SK-N-SH (cell line): Measurements from ENCODE around the gene PTAFR.

Experiments used
- ELF1 ChIP-seq: IDR thresholded peaks from 2 replicates; pipeline ENCODE4 v1.4.0; 2012
- EP300 ChIP-seq, 2 experiments: IDR thresholded peaks; 2 replicates each; pipeline versions ENCODE4 v1.4.0 to v1.6.1; 2012; ENCODE audit warnings: borderline replicate concordance in 1 of 2, low read depth in 1 of 2, low read length in 1 of 2
- EZH2phosphoT487 ChIP-seq: fragments of 200-600 bp; sonication (generic); IDR thresholded peaks from 2 replicates; pipeline ENCODE4 v1.6.1; 2017; ENCODE audit warnings: low read depth, mixed run types, mild to moderate bottlenecking, antibody characterized with exemption, moderate library complexity, borderline replicate concordance
- POLR2AphosphoS5 ChIP-seq: IDR thresholded peaks from 2 replicates; pipeline ENCODE4 v1.6.1; 2012; ENCODE audit warnings: low read depth, low read length
- RAD21 ChIP-seq: IDR thresholded peaks from 2 replicates; pipeline ENCODE4 v1.6.1; 2012; ENCODE audit warnings: mild to moderate bottlenecking, low read length
- SMC3 ChIP-seq: IDR thresholded peaks from 2 replicates; pipeline ENCODE4 v1.6.1; 2012; ENCODE audit warnings: low read depth, low read length, improper control_type of control experiment
- YY1 ChIP-seq: IDR thresholded peaks from 2 replicates; pipeline ENCODE4 v1.4.0; 2012; ENCODE audit warnings: low read depth, mild to moderate bottlenecking
- TF ChIP-seq, protein P1 (sequence below): fragments of 200-600 bp; sonication (generic); IDR thresholded peaks from 2 replicates; pipeline ENCODE4 v1.6.1; 2017; ENCODE audit warnings: antibody characterized with exemption, mild to moderate bottlenecking, moderate library complexity
- TF ChIP-seq, protein P2 (sequence below): fragments of 150-350 bp; IDR thresholded peaks from 2 replicates; pipeline ENCODE4 v1.6.1; 2017; ENCODE audit warnings: antibody characterized with exemption, low read length, low read depth, borderline replicate concordance

DNA sequence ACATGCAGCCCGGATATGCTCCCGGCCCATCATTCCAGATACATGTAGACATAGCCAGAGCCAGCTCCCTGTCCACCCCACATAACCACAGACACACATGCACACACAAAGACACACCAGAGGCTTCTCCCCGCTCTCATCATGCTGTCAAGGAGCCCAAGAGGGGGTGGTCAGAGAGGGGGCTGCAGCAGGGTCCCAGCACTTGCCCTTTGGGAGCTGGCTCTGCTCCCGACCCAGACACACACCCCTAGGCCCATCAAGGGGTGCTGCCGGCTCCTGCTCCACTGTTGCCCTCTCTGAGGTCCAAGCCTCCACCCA is 2.6 kb downstream of the PTAFR start:
- TF ChIP-seq, protein P1, sequence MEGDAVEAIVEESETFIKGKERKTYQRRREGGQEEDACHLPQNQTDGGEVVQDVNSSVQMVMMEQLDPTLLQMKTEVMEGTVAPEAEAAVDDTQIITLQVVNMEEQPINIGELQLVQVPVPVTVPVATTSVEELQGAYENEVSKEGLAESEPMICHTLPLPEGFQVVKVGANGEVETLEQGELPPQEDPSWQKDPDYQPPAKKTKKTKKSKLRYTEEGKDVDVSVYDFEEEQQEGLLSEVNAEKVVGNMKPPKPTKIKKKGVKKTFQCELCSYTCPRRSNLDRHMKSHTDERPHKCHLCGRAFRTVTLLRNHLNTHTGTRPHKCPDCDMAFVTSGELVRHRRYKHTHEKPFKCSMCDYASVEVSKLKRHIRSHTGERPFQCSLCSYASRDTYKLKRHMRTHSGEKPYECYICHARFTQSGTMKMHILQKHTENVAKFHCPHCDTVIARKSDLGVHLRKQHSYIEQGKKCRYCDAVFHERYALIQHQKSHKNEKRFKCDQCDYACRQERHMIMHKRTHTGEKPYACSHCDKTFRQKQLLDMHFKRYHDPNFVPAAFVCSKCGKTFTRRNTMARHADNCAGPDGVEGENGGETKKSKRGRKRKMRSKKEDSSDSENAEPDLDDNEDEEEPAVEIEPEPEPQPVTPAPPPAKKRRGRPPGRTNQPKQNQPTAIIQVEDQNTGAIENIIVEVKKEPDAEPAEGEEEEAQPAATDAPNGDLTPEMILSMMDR, result no peak
- TF ChIP-seq ELF1, result no peak
- TF ChIP-seq, protein P2, sequence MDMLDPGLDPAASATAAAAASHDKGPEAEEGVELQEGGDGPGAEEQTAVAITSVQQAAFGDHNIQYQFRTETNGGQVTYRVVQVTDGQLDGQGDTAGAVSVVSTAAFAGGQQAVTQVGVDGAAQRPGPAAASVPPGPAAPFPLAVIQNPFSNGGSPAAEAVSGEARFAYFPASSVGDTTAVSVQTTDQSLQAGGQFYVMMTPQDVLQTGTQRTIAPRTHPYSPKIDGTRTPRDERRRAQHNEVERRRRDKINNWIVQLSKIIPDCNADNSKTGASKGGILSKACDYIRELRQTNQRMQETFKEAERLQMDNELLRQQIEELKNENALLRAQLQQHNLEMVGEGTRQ, result no peak
- no peak for TF ChIP-seq YY1
- no peak for TF ChIP-seq POLR2AphosphoS5
- TF ChIP-seq EP300 (IDR thresholded peaks at IDR 0.05; ENCODE audit: borderline replicate concordance in 1 of 2, low read depth in 1 of 2, low read length in 1 of 2), result peak in 1 of 2 experiments; percentile 21; a peak in 1 of 4 replicates
- TF ChIP-seq RAD21, result no peak
- TF ChIP-seq SMC3, result no peak
- TF ChIP-seq EZH2phosphoT487, result no peak
